PC-9 (cell line): ENCODE results near the gene APEH. TPM values are rescaled to one million over a fixed set of nuclear protein-coding genes. Genes with fewer than 3 reads are reported as not detected.

Experiments used
- BruUV-seq: library from RNA; stranded (reverse); fragments of 400-500 nt; replicated peaks from 2 replicates; lab custom pipeline; 2021; lab: Mats Ljungman, UMichigan
- CTCF ChIA-PET: fragments of 300-600 bp; sonication (Branson Sonifier 250); formaldehyde crosslinking; loops from one replicate; lab custom pipeline; 2022; ENCODE audit warnings: antibody characterized with exemption; lab: Charles Lee
- POLR2A ChIA-PET: fragments of 300-600 bp; sonication (Branson Sonifier 250); formaldehyde crosslinking; loops from one replicate; lab custom pipeline; 2022; ENCODE audit warnings: antibody characterized with exemption; ENCODE audit not compliant: unreplicated experiment; lab: Charles Lee
- DNase-seq, 2 experiments: peaks; one replicate each; pipeline versions ENCODE4 v3.0.0 to v3.0.0-alpha.2; 2015 to 2022; ENCODE audit warnings: mixed read lengths in 1 of 2
- H2AFZ ChIP-seq: fragments of 200-600 bp; sonication (generic); 2 replicates; pipeline ENCODE4 v1.8.1; 2017; ENCODE audit warnings: antibody characterized with exemption
- H3F3A ChIP-seq: fragments of 200-600 bp; sonication (generic); 2 replicates; pipeline ENCODE4 v1.8.1; 2017; ENCODE audit warnings: antibody characterized with exemption, mild to moderate bottlenecking, low read depth; ENCODE audit not compliant: insufficient read depth
- H3K27ac ChIP-seq: fragments of 200-600 bp; sonication (generic); 2 replicates; pipeline ENCODE4 v1.6.1; 2016; ENCODE audit warnings: mixed run types
- H3K27me3 ChIP-seq: fragments of 200-600 bp; sonication (generic); 2 replicates; pipeline ENCODE4 v1.6.1; 2016; ENCODE audit warnings: low read depth, mixed run types; ENCODE audit not compliant: insufficient read depth
- H3K36me3 ChIP-seq: fragments of 200-600 bp; sonication (generic); 2 replicates; pipeline ENCODE4 v1.6.1; 2016; ENCODE audit warnings: low read depth, mixed run types
- H3K4me1 ChIP-seq: fragments of 200-600 bp; sonication (generic); replicated peaks from 2 replicates; pipeline ENCODE4 v1.6.1; 2016; ENCODE audit warnings: mixed run types; ENCODE audit not compliant: insufficient read depth
- H3K4me2 ChIP-seq: fragments of 200-600 bp; sonication (generic); 2 replicates; pipeline ENCODE4 v1.6.1; 2017; ENCODE audit warnings: mixed run types
- H3K4me3 ChIP-seq: fragments of 200-600 bp; sonication (generic); 2 replicates; pipeline ENCODE4 v1.6.1; 2016; ENCODE audit warnings: mixed run types
- H3K79me2 ChIP-seq: fragments of 200-600 bp; sonication (generic); 2 replicates; pipeline ENCODE4 v1.6.1; 2017; ENCODE audit warnings: low read depth, mixed run types
- H3K9me2 ChIP-seq: fragments of 200-600 bp; sonication (generic); 2 replicates; pipeline ENCODE4 v1.8.1; 2017; ENCODE audit warnings: mild to moderate bottlenecking; ENCODE audit not compliant: insufficient read depth
- H3K9me3 ChIP-seq: fragments of 200-600 bp; sonication (generic); 2 replicates; pipeline ENCODE4 v1.8.1; 2016; ENCODE audit warnings: low read depth; ENCODE audit not compliant: insufficient read depth
- H4K20me1 ChIP-seq: fragments of 200-600 bp; sonication (generic); 2 replicates; pipeline ENCODE4 v1.8.1; 2017; ENCODE audit not compliant: insufficient read depth
- EZH2 ChIP-seq: fragments of 200-600 bp; sonication (generic); IDR thresholded peaks from 2 replicates; pipeline ENCODE4 v1.8.0; 2017; ENCODE audit warnings: antibody characterized with exemption, low read depth
- intact Hi-C: fragments of 100-400 bp; cut with micrococcal nuclease; formaldehyde crosslinking; loops from one replicate; pipeline ENCODE4 v1.10.0; 2022; ENCODE audit not compliant: unreplicated experiment
- total RNA-seq: library from RNA; stranded (reverse); gene quantifications from 2 replicates; pipeline ENCODE4 v1.2.3, GENCODE V29; 2021
- TF ChIP-seq, protein P1 (sequence below): fragments of 200-600 bp; sonication (generic); conservative IDR thresholded peaks from 2 replicates; pipeline ENCODE4 v1.6.1; 2017; ENCODE audit warnings: mixed run types, antibody characterized with exemption, mild to moderate bottlenecking, moderate library complexity

Gene APEH
- total RNA-seq, 1 experiment from 2014 or later: 131 TPM

GRCh38 chr3:49634736-49635135 lies 39.4 kb upstream of the APEH start:
- H3K9me3 ChIP-seq: no peaks in the 10 kb centered on the region
- H3K79me2 ChIP-seq: no peaks in the 10 kb centered on the region
- BruUV-seq: no TSS peak
- no peaks in the 10 kb centered on the region for H4K20me1 ChIP-seq
- H3K27ac ChIP-seq: no peak overlapping the region
- no peaks in the 10 kb centered on the region for H3K27me3 ChIP-seq
- H3K9me2 ChIP-seq: no peaks in the 10 kb centered on the region
- H3K36me3 ChIP-seq: no peaks in the 10 kb centered on the region
- H3K4me2 ChIP-seq: no peak overlapping the region
- intact Hi-C loops: no loop called here
- H3K4me1 ChIP-seq: peaks cover 31% of the 10 kb centered on the region
- no peak for DNase-seq
- H3K4me3 ChIP-seq: no peak overlapping the region
- CTCF ChIA-PET: no interaction called here
- no peak overlapping the region for H2AFZ ChIP-seq
- peaks cover 4% of the 10 kb centered on the region; the same call in 1 of the 2 replicates for H3F3A ChIP-seq
- POLR2A ChIA-PET: no interaction called here
- TF ChIP-seq EZH2: no peak
- TF ChIP-seq, protein P1, sequence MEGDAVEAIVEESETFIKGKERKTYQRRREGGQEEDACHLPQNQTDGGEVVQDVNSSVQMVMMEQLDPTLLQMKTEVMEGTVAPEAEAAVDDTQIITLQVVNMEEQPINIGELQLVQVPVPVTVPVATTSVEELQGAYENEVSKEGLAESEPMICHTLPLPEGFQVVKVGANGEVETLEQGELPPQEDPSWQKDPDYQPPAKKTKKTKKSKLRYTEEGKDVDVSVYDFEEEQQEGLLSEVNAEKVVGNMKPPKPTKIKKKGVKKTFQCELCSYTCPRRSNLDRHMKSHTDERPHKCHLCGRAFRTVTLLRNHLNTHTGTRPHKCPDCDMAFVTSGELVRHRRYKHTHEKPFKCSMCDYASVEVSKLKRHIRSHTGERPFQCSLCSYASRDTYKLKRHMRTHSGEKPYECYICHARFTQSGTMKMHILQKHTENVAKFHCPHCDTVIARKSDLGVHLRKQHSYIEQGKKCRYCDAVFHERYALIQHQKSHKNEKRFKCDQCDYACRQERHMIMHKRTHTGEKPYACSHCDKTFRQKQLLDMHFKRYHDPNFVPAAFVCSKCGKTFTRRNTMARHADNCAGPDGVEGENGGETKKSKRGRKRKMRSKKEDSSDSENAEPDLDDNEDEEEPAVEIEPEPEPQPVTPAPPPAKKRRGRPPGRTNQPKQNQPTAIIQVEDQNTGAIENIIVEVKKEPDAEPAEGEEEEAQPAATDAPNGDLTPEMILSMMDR: no peak

- no peaks in the 10 kb centered on the region for H4K20me1 ChIP-seq
- H3K9me2 ChIP-seq: no peaks in the 10 kb centered on the region
- H3K9me3 ChIP-seq: no peaks in the 10 kb centered on the region
- TF ChIP-seq, protein P1: no peak
- TF ChIP-seq EZH2: no peak
- H2AFZ ChIP-seq: no peak overlapping the region
- no TSS peak for BruUV-seq
- H3K27ac ChIP-seq: no peak overlapping the region
- H3K27me3 ChIP-seq: no peaks in the 10 kb centered on the region
- no peaks in the 10 kb centered on the region for H3K36me3 ChIP-seq
- H3K4me1 ChIP-seq: peaks cover 27% of the 10 kb centered on the region
- intact Hi-C loops: no loop called here
- POLR2A ChIA-PET: interaction anchor here (0.5 to 0.7 kb wide), 4 partner anchors 42 to 1539 kb away, joined by 3 to 11 read pairs (median 4); partner anchors contain the start of gene DAG1
- no peak overlapping the region for H3K4me3 ChIP-seq
- DNase-seq: peak; percentile 54 to 70
- H3F3A ChIP-seq: peaks cover 4% of the 10 kb centered on the region; the same call in 1 of the 2 replicates
- no peaks in the 10 kb centered on the region for H3K79me2 ChIP-seq
- CTCF ChIA-PET: interaction anchor here (0.7 kb wide), 1 partner anchor 97 kb away, joined by 3 read pairs; no protein-coding TSS in a partner anchor
- H3K4me2 ChIP-seq: peak overlapping the region; percentile 34
Observed at GRCh38 chr3:49636883-49637609, 37.1 kb upstream of the APEH start.

DNA sequence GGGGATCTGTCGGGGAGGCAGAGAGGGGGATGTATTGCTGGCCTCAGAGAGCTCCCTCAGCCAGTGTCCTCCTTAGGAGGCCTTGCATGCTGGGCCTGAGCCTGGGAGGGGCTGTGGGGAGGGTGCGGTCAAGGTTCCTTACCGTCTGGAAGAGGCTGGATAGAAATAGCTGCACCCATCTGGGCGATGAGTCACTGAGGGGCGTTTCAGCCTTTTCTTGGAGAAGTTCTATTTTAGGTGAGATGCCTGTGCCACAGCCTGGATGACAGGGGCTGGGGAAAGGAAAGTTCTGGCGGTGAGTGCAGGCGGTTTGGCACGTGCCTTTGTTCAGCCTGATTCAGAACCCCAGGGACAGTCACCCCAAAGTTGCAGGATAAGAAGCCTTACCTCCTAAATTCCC lies 35.7 kb upstream of the APEH start:
- Histone ChIP-seq H3K9me3 (no peaks in the 10 kb centered on the region), H3K4me1 (peaks cover 27% of the 10 kb centered on the region), H3K27me3 (no peaks in the 10 kb centered on the region), H3K27ac (no peak overlapping the region), H3K79me2 (no peaks in the 10 kb centered on the region), H4K20me1 (no peaks in the 10 kb centered on the region), H3K36me3 (no peaks in the 10 kb centered on the region), H3K4me3 (no peak overlapping the region), H3K4me2 (peak overlapping the region; percentile 50), H2AFZ (no peak overlapping the region), H3F3A (peaks cover 4% of the 10 kb centered on the region; the same call in 1 of the 2 replicates), H3K9me2 (no peaks in the 10 kb centered on the region)
- CTCF ChIA-PET: interaction anchor here (0.6 kb wide), 1 partner anchor 189 kb away, joined by 4 read pairs; no protein-coding TSS in a partner anchor
- TF ChIP-seq, protein P1: no peak
- TF ChIP-seq EZH2: no peak
- intact Hi-C loops: loop anchor here (2.0 kb wide), 1 partner anchor 36 kb away; no protein-coding TSS in a partner anchor
- POLR2A ChIA-PET: interaction anchor here (0.5 to 0.6 kb wide), 4 partner anchors 11 to 545 kb away, joined by 4 to 6 read pairs (median 4); partner anchors contain the start of genes DAG1 and QRICH1
- BruUV-seq: no TSS peak
- peak; percentile 78 to 81 for DNase-seq
